B cell (primary cell): ENCODE data around the gene SNRK. TPM values are rescaled to one million over a fixed set of nuclear protein-coding genes. Genes with fewer than 3 reads are reported as not detected.

Source experiments
- ATAC-seq: fragments of 200-7000 bp; cut with Tn5 transposase; one replicate; pipeline ENCODE4 v1.10.0; 2021; ENCODE audit warnings: low read depth, mild to moderate bottlenecking, moderate number of reproducible peaks, moderate library complexity
- CTCF ChIA-PET: fragments of 350-600 bp; sonication (Branson Sonifier 250); formaldehyde crosslinking; loops from one replicate; lab custom pipeline; 2021; ENCODE audit warnings: antibody characterized with exemption, inconsistent platforms; lab: Charles Lee
- POLR2A ChIA-PET: fragments of 350-600 bp; sonication (Branson Sonifier 250); formaldehyde crosslinking; loops from one replicate; lab custom pipeline; 2021; ENCODE audit warnings: antibody characterized with exemption; lab: Charles Lee
- DNase-seq: peaks from one replicate; pipeline ENCODE4 v3.0.0; 2013
- H2AFZ ChIP-seq: 2 replicates; pipeline ENCODE4 v1.6.1; 2012; ENCODE audit warnings: mild to moderate bottlenecking, low read depth, low read length; ENCODE audit not compliant: insufficient read depth, poor library complexity, severe bottlenecking
- H3K27ac ChIP-seq, 2 donors: 1 replicate in 1 of 2; 2 replicates in 1 of 2; pipeline ENCODE4 v1.5.1; 2012 to 2013; ENCODE audit warnings: low read length in 2 of 2, mild to moderate bottlenecking in 2 of 2, moderate library complexity in 1 of 2
- H3K27me3 ChIP-seq, 4 experiments: fragments of 200-600 bp in 1 of 4; sonication (generic) in 1 of 4; replicated peaks in 1 of 4; 1 replicate in 2 of 4; 2 replicates in 2 of 4; pipeline versions ENCODE4 v1.6.1 to v1.7.0; 2013 to 2016; ENCODE audit warnings: low read length in 3 of 4, mild to moderate bottlenecking in 2 of 4, mixed read lengths in 1 of 4, moderate library complexity in 1 of 4; ENCODE audit not compliant: insufficient read depth in 4 of 4, control insufficient read depth in 3 of 4; ENCODE audit errors: control extremely low read depth in 1 of 4
- H3K36me3 ChIP-seq, 2 experiments: replicated peaks in 1 of 2; 1 replicate in 1 of 2; 2 replicates in 1 of 2; pipeline versions ENCODE4 v1.6.1 to v1.7.1; 2013; ENCODE audit warnings: low read length in 1 of 2; ENCODE audit not compliant: insufficient read depth in 2 of 2, control insufficient read depth in 1 of 2; ENCODE audit errors: control extremely low read depth in 1 of 2, extremely low read depth in 1 of 2
- H3K4me1 ChIP-seq, 2 donors: fragments of 200-600 bp in 1 of 2; sonication (generic) in 1 of 2; 1 replicate in 1 of 2; 2 replicates in 1 of 2; pipeline versions ENCODE4 v1.5.1 to v1.6.1; 2013 to 2017; ENCODE audit warnings: low read length in 2 of 2; ENCODE audit not compliant: control insufficient read depth in 2 of 2, insufficient read depth in 2 of 2
- H3K4me2 ChIP-seq: replicated peaks from 2 replicates; pipeline ENCODE3; 2012; ENCODE audit warnings: mild to moderate bottlenecking, low read depth, low read length; ENCODE audit not compliant: poor library complexity, severe bottlenecking
- H3K4me3 ChIP-seq, 5 experiments: fragments of 200-600 bp in 1 of 5; sonication (generic) in 1 of 5; 1 replicate in 3 of 5; 2 replicates in 2 of 5; pipeline versions ENCODE4 v1.5.1 to v1.7.0; 2011 to 2016; ENCODE audit warnings: low read length in 4 of 5, mild to moderate bottlenecking in 4 of 5, low read depth in 2 of 5, control low read depth in 1 of 5, moderate library complexity in 1 of 5; ENCODE audit not compliant: insufficient read depth in 1 of 5; ENCODE audit errors: control extremely low read depth in 1 of 5, extremely low read depth in 1 of 5
- H3K79me2 ChIP-seq: fragments of 200-600 bp; sonication (generic); one replicate; pipeline ENCODE4 v1.6.0; 2016; ENCODE audit warnings: low read length; ENCODE audit not compliant: control insufficient read depth, insufficient read depth
- H3K9ac ChIP-seq: fragments of 200-600 bp; sonication (generic); 2 replicates; pipeline ENCODE4 v1.6.1; 2017; ENCODE audit warnings: mild to moderate bottlenecking, low read length, moderate library complexity
- H3K9me3 ChIP-seq, 3 donors: one replicate each; pipeline versions ENCODE4 v1.6.1 to v1.7.1; 2013; ENCODE audit warnings: low read length in 2 of 3; ENCODE audit not compliant: control insufficient read depth in 2 of 3, insufficient read depth in 1 of 3; ENCODE audit errors: control extremely low read depth in 1 of 3
- H4K20me1 ChIP-seq: 2 replicates; pipeline ENCODE4 v1.6.0; 2012; ENCODE audit warnings: mild to moderate bottlenecking, low read length; ENCODE audit not compliant: insufficient read depth, control insufficient read depth, poor library complexity, severe bottlenecking
- H3K27ac Mint-ChIP-seq: one replicate; pipeline ENCODE4 v1.8.0; 2021; ENCODE audit warnings: mixed read lengths
- H3K27me3 Mint-ChIP-seq: one replicate; pipeline ENCODE4 v1.8.0; 2021; ENCODE audit warnings: mixed read lengths
- H3K4me1 Mint-ChIP-seq: one replicate; pipeline ENCODE4 v1.8.0; 2021; ENCODE audit warnings: mixed read lengths
- H3K4me3 Mint-ChIP-seq: one replicate; pipeline ENCODE4 v1.8.0; 2021; ENCODE audit warnings: mixed read lengths
- H3K9me3 Mint-ChIP-seq: one replicate; pipeline ENCODE4 v1.8.0; 2022; ENCODE audit warnings: mixed read lengths; ENCODE audit not compliant: insufficient read depth
- CTCF ChIP-seq: fragments of 200-600 bp; IDR thresholded peaks from one replicate; pipeline ENCODE4 v1.8.0; 2022; ENCODE audit warnings: antibody characterized with exemption, mild to moderate bottlenecking
- EZH2 ChIP-seq: IDR thresholded peaks from 2 replicates; pipeline ENCODE4 v1.6.1; 2012; ENCODE audit warnings: borderline replicate concordance, low read depth, mild to moderate bottlenecking, moderate library complexity, low read length; ENCODE audit not compliant: insufficient read depth, poor library complexity, severe bottlenecking
- WGBS: methylation state at CpG from one replicate; pipeline ENCODE4 v1.1.5; 2013; ENCODE audit warnings: missing lambda C conversion rate; ENCODE audit not compliant: insufficient coverage; 5-methylcytosine and 5-hydroxymethylcytosine counted together
- intact Hi-C: fragments of 100-400 bp; cut with micrococcal nuclease; formaldehyde crosslinking; loops from one replicate; pipeline ENCODE4 v1.10.0; 2022
- polyA plus RNA-seq: library from polyadenylated mRNA; depleted of rRNA; stranded (reverse); fragments of >200 nt; gene quantifications from 2 replicates; pipeline ENCODE4 v1.2.3, GENCODE V29; 2012
- total RNA-seq, 2 donors: library from RNA; stranded (reverse); fragments of 120-200 nt in 1 of 2; gene quantifications; 1 replicate in 1 of 2; 2 replicates in 1 of 2; pipeline versions ENCODE4 v1.2.3 to v1.2.4, GENCODE V29; 2013 to 2022

SNRK gene
- total and polyA plus RNA-seq, 2 donors (not counting 1 experiment from before 2014, with no cell fraction given): 17.8 to 46.7 TPM

- Histone ChIP-seq H3K79me2 (no peaks in the 10 kb centered on the region), H3K27ac (no peak overlapping the region), H3K36me3 (peaks cover 9 to 81% of the 10 kb centered on the region in 2 experiments), H3K27me3 (no peaks in the 10 kb centered on the region), H4K20me1 (peaks cover 11% of the 10 kb centered on the region), H3K4me3 (no peak overlapping the region), H3K4me1 (no peaks in the 10 kb centered on the region), H3K4me2 (no peak overlapping the region), H3K9ac (no peak overlapping the region), H3K9me3 (peaks cover 7 to 21% (median 12%) of the 10 kb centered on the region in 3 donors), H2AFZ (no peak overlapping the region)
- WGBS: 95% methylated on average over 7 of the region's 11 CpGs
- Mint-ChIP-seq H3K27ac (no peak overlapping the region), H3K4me3 (no peak overlapping the region), H3K9me3 (peaks cover 9% of the 10 kb centered on the region), H3K27me3 (no peaks in the 10 kb centered on the region), H3K4me1 (no peaks in the 10 kb centered on the region)
- ATAC-seq: no peak
- intact Hi-C loops: no loop called here
- POLR2A ChIA-PET: no interaction called here
- DNase-seq: no peak
- TF ChIP-seq EZH2 (no peak), CTCF (no peak)
- CTCF ChIA-PET: interaction anchor here (0.9 kb wide), 1 partner anchor 386 kb away, joined by 3 read pairs; no protein-coding TSS in a partner anchor
These were observed 62.0 kb downstream of the SNRK start for GRCh38 chr3:43348350-43348749.

- no peaks in the 10 kb centered on the region for H3K4me1 Mint-ChIP-seq
- 100% methylated on average over 1 of the region's 4 CpGs for WGBS
- CTCF ChIA-PET: interaction anchor here (0.9 kb wide), 1 partner anchor 387 kb away, joined by 3 read pairs; no protein-coding TSS in a partner anchor
These were observed 62.7 kb downstream of the SNRK start for GRCh38 chr3:43348852-43349574.

More at GRCh38 chr3:43348852-43349574, 62.7 kb downstream of the SNRK start:
- TF ChIP-seq EZH2 (no peak), CTCF (no peak)
- H3K27me3 ChIP-seq: no peaks in the 10 kb centered on the region
- Mint-ChIP-seq H3K27me3 (no peaks in the 10 kb centered on the region), H3K27ac (no peak overlapping the region), H3K9me3 (peaks cover 9% of the 10 kb centered on the region), H3K4me3 (no peak overlapping the region)
- H3K79me2 ChIP-seq: no peaks in the 10 kb centered on the region
- no peak overlapping the region for H3K4me2 ChIP-seq
- no peak overlapping the region for H3K27ac ChIP-seq
- DNase-seq (no peak), ATAC-seq (no peak)
- intact Hi-C loops: no loop called here
- H3K4me1 ChIP-seq: no peaks in the 10 kb centered on the region
- no peak overlapping the region for H2AFZ ChIP-seq
- POLR2A ChIA-PET: no interaction called here
- no peak overlapping the region for H3K9ac ChIP-seq
- peaks cover 9 to 28% (median 18%) of the 10 kb centered on the region in 3 donors for H3K9me3 ChIP-seq
- H3K36me3 ChIP-seq: peaks cover 6 to 74% of the 10 kb centered on the region in 2 experiments
- peaks cover 11% of the 10 kb centered on the region for H4K20me1 ChIP-seq
- no peak overlapping the region for H3K4me3 ChIP-seq
